Smooth muscle cell (in vitro differentiated cells): ENCODE data around the gene OR1E1. TPM values are rescaled to one million over a fixed set of nuclear protein-coding genes. Genes with fewer than 3 reads are reported as not detected.

ENCODE experiments used
- DNase-seq: peaks from one replicate; lab custom pipeline; 2025; ENCODE audit not compliant: unreplicated experiment; lab: John Stamatoyannopoulos, UW
- H2AFZ ChIP-seq: fragments of 200-600 bp; sonication (generic); 2 replicates; pipeline ENCODE4 v1.6.0; 2016; ENCODE audit warnings: antibody characterized with exemption, low read depth, mild to moderate bottlenecking
- H3F3A ChIP-seq: fragments of 200-600 bp; sonication (generic); 2 replicates; pipeline ENCODE4 v1.6.0; 2017; ENCODE audit warnings: antibody characterized with exemption, low read depth
- H3K27ac ChIP-seq: fragments of 200-600 bp; sonication (generic); 2 replicates; pipeline ENCODE4 v1.5.1; 2016; ENCODE audit warnings: low read depth, mild to moderate bottlenecking
- H3K27me3 ChIP-seq: fragments of 200-600 bp; sonication (generic); 2 replicates; pipeline ENCODE4 v1.6.1; 2016; ENCODE audit warnings: low read depth, mild to moderate bottlenecking
- H3K36me3 ChIP-seq: fragments of 200-600 bp; sonication (generic); 2 replicates; pipeline ENCODE4 v1.5.1; 2016; ENCODE audit warnings: low read depth
- H3K4me1 ChIP-seq: fragments of 200-600 bp; sonication (generic); 2 replicates; pipeline ENCODE4 v1.5.1; 2016; ENCODE audit warnings: low read depth
- H3K4me2 ChIP-seq: fragments of 200-600 bp; sonication (generic); 2 replicates; pipeline ENCODE4 v1.6.0; 2016; ENCODE audit warnings: mild to moderate bottlenecking
- H3K4me3 ChIP-seq: fragments of 200-600 bp; sonication (generic); 2 replicates; pipeline ENCODE4 v1.5.1; 2016; ENCODE audit warnings: mild to moderate bottlenecking
- H3K79me2 ChIP-seq: fragments of 200-600 bp; sonication (generic); 2 replicates; pipeline ENCODE4 v1.6.0; 2016; ENCODE audit warnings: low read depth, mild to moderate bottlenecking
- H3K9ac ChIP-seq: fragments of 200-600 bp; sonication (generic); 2 replicates; pipeline ENCODE4 v1.6.0; 2016; ENCODE audit warnings: low read depth
- H3K9me3 ChIP-seq: fragments of 200-600 bp; sonication (generic); replicated peaks from 2 replicates; pipeline ENCODE4 v1.5.1; 2016; ENCODE audit warnings: low read depth
- H4K20me1 ChIP-seq: fragments of 200-600 bp; sonication (generic); 2 replicates; pipeline ENCODE4 v1.6.0; 2016; ENCODE audit warnings: low read depth
- CTCF ChIP-seq: fragments of 200-600 bp; sonication (generic); IDR thresholded peaks from 2 replicates; pipeline ENCODE4 v1.5.1; 2017; ENCODE audit warnings: borderline replicate concordance, mild to moderate bottlenecking, antibody characterized with exemption; ENCODE audit not compliant: insufficient read depth, poor library complexity, severe bottlenecking
- WGBS: methylation state at CpG from one replicate; pipeline ENCODE4 v1.1.7; 2016; ENCODE audit warnings: low lambda C conversion rate; 5-methylcytosine and 5-hydroxymethylcytosine counted together
- polyA plus RNA-seq: library from polyadenylated mRNA; unstranded; fragments of >200 nt; fragmentation: Nextera tagmentation; extraction: Ambion mirVana; gene quantifications from 2 replicates; pipeline ENCODE4 v1.2.1, GENCODE V29; 2016
- total RNA-seq: library from RNA; depleted of rRNA; stranded (reverse); fragments of >200 nt; gene quantifications from 2 replicates; pipeline ENCODE4 v1.2.3, GENCODE V29; 2014

The OR1E1 gene
- total and polyA plus RNA-seq, 2 experiments from 2014 or later: not detected

DNA sequence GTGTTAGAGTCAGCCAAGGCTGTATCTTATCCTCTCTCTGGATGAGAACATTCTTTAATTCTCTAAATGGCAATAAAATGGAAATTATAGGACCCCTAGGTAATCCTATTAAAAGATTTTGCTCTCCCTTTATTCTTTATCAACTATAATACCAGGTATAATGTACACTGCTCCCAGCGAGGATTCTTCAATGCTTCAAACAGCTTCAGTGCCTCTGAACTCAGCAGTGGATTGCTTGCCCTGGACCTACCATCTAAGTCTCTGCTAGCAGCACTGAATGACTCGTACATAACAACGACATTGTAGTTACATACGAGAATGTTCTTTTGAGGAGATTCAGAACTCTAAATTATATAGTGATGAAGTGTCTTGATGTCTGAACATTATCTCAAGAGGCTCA lies 8.4 kb downstream of the OR1E1 start:
- H3K9me3 ChIP-seq: no peaks in the 10 kb centered on the region
- no peak for DNase-seq

GRCh38 chr17:3385869-3386816 lies 12.1 kb downstream of the OR1E1 start, which contains the start of gene OR3A2:
TSS of gene OR3A2 (minus strand) at chr17:3386308.
- Histone ChIP-seq H3K79me2 (no peaks in the 10 kb centered on the region), H3K9ac (no peak within 1 kb of the TSS), H2AFZ (no peak within 1 kb of the TSS), H3K4me1 (no peaks in the 10 kb centered on the region), H3F3A (no peaks in the 10 kb centered on the region), H3K9me3 (peaks cover 3% of the 10 kb centered on the region), H3K27me3 (no peaks in the 10 kb centered on the region), H3K4me2 (no peak within 1 kb of the TSS), H3K4me3 (no peak within 1 kb of the TSS), H3K36me3 (no peaks in the 10 kb centered on the region), H4K20me1 (no peaks in the 10 kb centered on the region), H3K27ac (no peak within 1 kb of the TSS)
- 90% methylated on average over 61 of the region's 92 CpGs for WGBS
- no peak for DNase-seq
- no peak for TF ChIP-seq CTCF

More for the DNA sequence above, 8.4 kb downstream of the OR1E1 start:
- Histone ChIP-seq H3K4me3 (no peak overlapping the region), H3K27ac (no peak overlapping the region), H3K79me2 (no peaks in the 10 kb centered on the region), H3K36me3 (no peaks in the 10 kb centered on the region), H3K27me3 (no peaks in the 10 kb centered on the region), H3F3A (no peaks in the 10 kb centered on the region), H3K4me1 (no peaks in the 10 kb centered on the region), H4K20me1 (no peaks in the 10 kb centered on the region), H3K9ac (no peak overlapping the region), H3K4me2 (no peak overlapping the region), H2AFZ (no peak overlapping the region)
- no peak for TF ChIP-seq CTCF
- 71% methylated on average over 4 of the region's 4 CpGs for WGBS

- Histone ChIP-seq H3K27ac (no peak overlapping the region), H3K4me2 (no peak overlapping the region), H3K4me1 (no peaks in the 10 kb centered on the region), H3K9me3 (peaks cover 3% of the 10 kb centered on the region), H3K4me3 (no peak overlapping the region), H3K9ac (no peak overlapping the region), H3K36me3 (no peaks in the 10 kb centered on the region), H3K79me2 (no peaks in the 10 kb centered on the region), H3K27me3 (no peaks in the 10 kb centered on the region), H2AFZ (no peak overlapping the region), H3F3A (no peaks in the 10 kb centered on the region), H4K20me1 (no peaks in the 10 kb centered on the region)
- 70% methylated on average over 5 of the region's 5 CpGs for WGBS
- no peak for DNase-seq
- no peak for TF ChIP-seq CTCF
Measured at GRCh38 chr17:3381957-3382356, 16.3 kb downstream of the OR1E1 start.
